Spleen (tissue), 7 donors: ENCODE measurements around the gene CCDC157.

ENCODE experiments used
- CTCF ChIP-seq, 11 experiments: fragments of 200-600 bp in 7 of 11; fragments of 450-650 bp in 4 of 11; sonication (generic) in 4 of 11; IDR thresholded peaks in 8 of 11; conservative IDR thresholded peaks in 3 of 11; 1 replicate in 7 of 11; 2 replicates in 4 of 11; pipeline versions ENCODE4 v1.4.0 to v1.8.0; 2016 to 2021; ENCODE audit warnings: antibody characterized with exemption in 11 of 11, inconsistent platforms in 4 of 11, mild to moderate bottlenecking in 1 of 11
- POLR2A ChIP-seq, 3 donors: fragments of 450-650 bp; IDR thresholded peaks; one replicate each; pipeline ENCODE4 v1.5.1; 2017; ENCODE audit warnings: antibody characterized with exemption in 3 of 3, mild to moderate bottlenecking in 1 of 3
- donor health status: DM: no; HTN: no; CAD: no; lungs with moderate emphysema.
- donor health status: DM: no; HTN: no; CAD: no.
- donor health status: DM: no; HTN: no; CAD: no.

GRCh38 chr22:30408388-30409102 lies 51.7 kb downstream of the CCDC157 start:
- no peak for TF ChIP-seq CTCF (IDR thresholded peaks at IDR 0.05 in 8 of 11, conservative IDR thresholded peaks at IDR 0.05 in 3 of 11)
- no peak for TF ChIP-seq POLR2A (IDR thresholded peaks at IDR 0.05)
